HG02759 (cell line): ENCODE measurements around the gene RBM17.
"Not testable (repeated sequence)": the region's sequence is repeated elsewhere in the genome, so short reads cannot be mapped to it uniquely, and the experiment has no call there.

Source experiments
- ATAC-seq: cut with Tn5 transposase; IDR thresholded peaks from one replicate; pipeline ENCODE4 v1.9.1; 2021; ENCODE audit warnings: mild to moderate bottlenecking, moderate library complexity; ENCODE audit not compliant: unreplicated experiment

RBM17 gene

GRCh38 chr10:6056411-6057135 lies 32.3 kb upstream of the RBM17 start:
- ATAC-seq = no peak

- ATAC-seq = peak; percentile 45
Observed at GRCh38 chr10:6058682-6059475, 30.0 kb upstream of the RBM17 start.

GRCh38 chr10:6059506-6059905 lies 29.3 kb upstream of the RBM17 start:
- no peak for ATAC-seq

GRCh38 chr10:6061056-6061455 lies 27.8 kb upstream of the RBM17 start:
- ATAC-seq = no peak

- no peak for ATAC-seq
Observed at GRCh38 chr10:6062101-6062771, 26.6 kb upstream of the RBM17 start, which contains the start of gene IL2RA. Gene IL2RA, minus strand, starts transcription at chr10:6062367. Its CDS starts 216 bp downstream, at chr10:6062151.

- no peak for ATAC-seq
Observed at GRCh38 chr10:6064119-6064518, 24.7 kb upstream of the RBM17 start.

GRCh38 chr10:6064726-6065125 lies 24.1 kb upstream of the RBM17 start:
- not testable (repeated sequence) for ATAC-seq

- ATAC-seq = no peak
Observed at GRCh38 chr10:6065406-6065805, 23.4 kb upstream of the RBM17 start.

- ATAC-seq = no peak
Observed at GRCh38 chr10:6065835-6066234, 23.0 kb upstream of the RBM17 start.

GRCh38 chr10:6067457-6067856 lies 21.4 kb upstream of the RBM17 start:
- ATAC-seq = no peak

- ATAC-seq = no peak
Observed at GRCh38 chr10:6068006-6068405, 20.8 kb upstream of the RBM17 start.

GRCh38 chr10:6068422-6068821 lies 20.4 kb upstream of the RBM17 start:
- peak; percentile 40 for ATAC-seq

- ATAC-seq = no peak
Observed at GRCh38 chr10:6069081-6069931, 19.5 kb upstream of the RBM17 start.

- no peak for ATAC-seq
Observed at GRCh38 chr10:6070660-6071059, 18.2 kb upstream of the RBM17 start.

- no peak for ATAC-seq
Observed at GRCh38 chr10:6071181-6072175, 17.4 kb upstream of the RBM17 start.

GRCh38 chr10:6072215-6072934 lies 16.5 kb upstream of the RBM17 start:
- peak; percentile 75 for ATAC-seq

GRCh38 chr10:6074489-6075301 lies 14.1 kb upstream of the RBM17 start:
- no peak for ATAC-seq

GRCh38 chr10:6077071-6077675 lies 11.7 kb upstream of the RBM17 start:
- ATAC-seq = no peak
